GM18870 (cell line): ENCODE data around the gene ERH.
"Not testable (repeated sequence)": the region's sequence is repeated elsewhere in the genome, so short reads cannot be mapped to it uniquely, and the experiment has no call there.

Experiments used
- ATAC-seq: cut with Tn5 transposase; IDR thresholded peaks from one replicate; pipeline ENCODE4 v1.9.1; 2021; ENCODE audit warnings: moderate library complexity; ENCODE audit not compliant: unreplicated experiment

The ERH gene

GRCh38 chr14:69398818-69399210 is 715 bp upstream of the ERH start:
- ATAC-seq: no peak

GRCh38 chr14:69395929-69396328 is 2.2 kb downstream of the ERH start:
- ATAC-seq: no peak

GRCh38 chr14:69392481-69392880 is 5.6 kb downstream of the ERH start:
- ATAC-seq: no peak

GRCh38 chr14:69391400-69391799 is 6.7 kb downstream of the ERH start:
- ATAC-seq: not testable (repeated sequence)

GRCh38 chr14:69387311-69387710 is 10.8 kb downstream of the ERH start:
- ATAC-seq: no peak

- no peak for ATAC-seq
Measured at GRCh38 chr14:69378274-69378673, 19.8 kb downstream of the ERH start.

- no peak for ATAC-seq
Measured at GRCh38 chr14:69376439-69376838, 21.7 kb downstream of the ERH start.

- no peak for ATAC-seq
Measured at GRCh38 chr14:69375722-69376121, 22.4 kb downstream of the ERH start.

GRCh38 chr14:69375182-69375581 is 22.9 kb downstream of the ERH start:
- no peak for ATAC-seq

GRCh38 chr14:69374235-69374634 is 23.9 kb downstream of the ERH start:
- no peak for ATAC-seq

GRCh38 chr14:69373104-69373503 is 25.0 kb downstream of the ERH start:
- ATAC-seq: no peak

GRCh38 chr14:69372146-69372545 is 26.0 kb downstream of the ERH start:
- no peak for ATAC-seq

- no peak for ATAC-seq
Measured at GRCh38 chr14:69370061-69370460, 28.0 kb downstream of the ERH start.

GRCh38 chr14:69368381-69368780 is 29.7 kb downstream of the ERH start:
- no peak for ATAC-seq

- no peak for ATAC-seq
Measured at GRCh38 chr14:69366761-69367160, 31.3 kb downstream of the ERH start.

GRCh38 chr14:69366069-69366468 is 32.0 kb downstream of the ERH start:
- no peak for ATAC-seq

- ATAC-seq: no peak
Measured at GRCh38 chr14:69364378-69364777, 33.7 kb downstream of the ERH start.

- no peak for ATAC-seq
Measured at GRCh38 chr14:69363964-69364363, 34.1 kb downstream of the ERH start.

- ATAC-seq: no peak
Measured at GRCh38 chr14:69363055-69363454, 35.0 kb downstream of the ERH start.

GRCh38 chr14:69360438-69361108 is 37.5 kb downstream of the ERH start:
- ATAC-seq: no peak

GRCh38 chr14:69358966-69359365 is 39.1 kb downstream of the ERH start:
- ATAC-seq: no peak

GRCh38 chr14:69358233-69358963 is 39.7 kb downstream of the ERH start:
- ATAC-seq: no peak
